Measurements from ENCODE around the gene SARDH. TPM values are rescaled to one million over a fixed set of nuclear protein-coding genes. Genes with fewer than 3 reads are reported as not detected.

Gene SARDH
- total and polyA plus RNA-seq, 2 of the 13 experiments (the other 11 are each of a cell fraction or from before 2014, with no cell fraction given) = 11.6 to 34.9 TPM

DNA sequence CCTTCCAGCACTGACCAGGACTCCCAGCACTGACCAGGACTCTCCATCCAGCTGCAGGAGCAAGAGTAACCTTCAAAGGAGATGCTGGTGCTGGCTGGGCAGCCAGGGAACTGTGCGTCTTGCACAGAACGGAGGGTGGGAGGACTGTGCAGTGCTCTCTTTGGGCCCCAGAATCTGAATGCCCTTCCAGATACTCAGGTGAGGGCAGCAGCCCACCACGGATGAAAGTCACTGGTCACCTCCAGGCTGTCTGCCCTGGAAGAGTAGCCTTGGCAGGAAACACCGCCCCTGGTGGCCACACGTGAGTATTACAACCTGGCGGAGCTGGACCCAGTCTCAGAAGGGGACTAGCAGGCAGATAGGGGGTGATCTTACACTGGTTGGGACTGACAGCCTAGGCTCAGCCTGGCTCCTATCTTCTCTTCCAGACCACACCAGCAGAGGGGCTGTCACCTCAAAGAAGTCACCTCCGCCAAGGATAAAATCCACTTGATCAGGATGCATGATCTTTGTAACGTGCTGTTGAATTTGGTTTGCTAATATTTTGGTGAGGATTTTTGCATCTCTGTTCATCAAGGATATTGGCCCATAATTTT lies 4.8 kb upstream of the SARDH start (continued):
- TF ChIP-seq ZKSCAN8 (CRISPR knock-in tag; IDR thresholded peaks at IDR 0.05; ENCODE audit: borderline replicate concordance) (peak; percentile 73; the same call in 1 of the 2 replicates), ETV5 (CRISPR knock-in tag; IDR thresholded peaks at IDR 0.05; ENCODE audit: borderline replicate concordance) (0 out of 2 replicates have a peak, but pooled peaks have one; percentile 41), ARID5B (CRISPR knock-in tag; IDR thresholded peaks at IDR 0.05) (peak; percentile 56; the same call in 1 of the 2 replicates), ZKSCAN5 (CRISPR knock-in tag; IDR thresholded peaks at IDR 0.05) (peak; percentile 73; the same call in 1 of the 2 replicates), RERE (CRISPR knock-in tag; IDR thresholded peaks at IDR 0.05; ENCODE audit: low read depth) (peak; percentile 62), RCOR2 (CRISPR knock-in tag; IDR thresholded peaks at IDR 0.05) (0 out of 2 replicates have a peak, but pooled peaks have one; percentile 43), ZFP1 (CRISPR knock-in tag; IDR thresholded peaks at IDR 0.05) (0 out of 2 replicates have a peak, but pooled peaks have one; percentile 56), ZNF672 (CRISPR knock-in tag; IDR thresholded peaks at IDR 0.05) (no peak), MLXIP (CRISPR knock-in tag; IDR thresholded peaks at IDR 0.05; ENCODE audit: borderline replicate concordance) (no peak), ZNF44 (CRISPR knock-in tag; IDR thresholded peaks at IDR 0.05) (0 out of 2 replicates have a peak, but pooled peaks have one; percentile 67), ZNF451 (CRISPR knock-in tag; IDR thresholded peaks at IDR 0.05) (peak; percentile 25; the same call in 1 of the 2 replicates), ZNF775 (CRISPR knock-in tag; IDR thresholded peaks at IDR 0.05; ENCODE audit: borderline replicate concordance) (no peak), MXI1 (IDR thresholded peaks at IDR 0.05; ENCODE audit: borderline replicate concordance, low read depth, low read length) (peak; percentile 59; the same call in 1 of the 3 replicates), NFIC (IDR thresholded peaks at IDR 0.05; ENCODE audit: low read length) (no peak), RBM22 (optimal IDR thresholded peaks at IDR 0.05; ENCODE audit: low read length) (no peak)
- TF ChIP-seq, protein P1, sequence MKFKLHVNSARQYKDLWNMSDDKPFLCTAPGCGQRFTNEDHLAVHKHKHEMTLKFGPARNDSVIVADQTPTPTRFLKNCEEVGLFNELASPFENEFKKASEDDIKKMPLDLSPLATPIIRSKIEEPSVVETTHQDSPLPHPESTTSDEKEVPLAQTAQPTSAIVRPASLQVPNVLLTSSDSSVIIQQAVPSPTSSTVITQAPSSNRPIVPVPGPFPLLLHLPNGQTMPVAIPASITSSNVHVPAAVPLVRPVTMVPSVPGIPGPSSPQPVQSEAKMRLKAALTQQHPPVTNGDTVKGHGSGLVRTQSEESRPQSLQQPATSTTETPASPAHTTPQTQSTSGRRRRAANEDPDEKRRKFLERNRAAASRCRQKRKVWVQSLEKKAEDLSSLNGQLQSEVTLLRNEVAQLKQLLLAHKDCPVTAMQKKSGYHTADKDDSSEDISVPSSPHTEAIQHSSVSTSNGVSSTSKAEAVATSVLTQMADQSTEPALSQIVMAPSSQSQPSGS (CRISPR knock-in tag; IDR thresholded peaks at IDR 0.05) = peak; percentile 60; the same call in 1 of the 2 replicates
